ENCODE measurements around the gene FBXO21.
"Not testable (repeated sequence)": the region's sequence is repeated elsewhere in the genome, so short reads cannot be mapped to it uniquely, and the experiment has no call there.

The FBXO21 gene

DNA sequence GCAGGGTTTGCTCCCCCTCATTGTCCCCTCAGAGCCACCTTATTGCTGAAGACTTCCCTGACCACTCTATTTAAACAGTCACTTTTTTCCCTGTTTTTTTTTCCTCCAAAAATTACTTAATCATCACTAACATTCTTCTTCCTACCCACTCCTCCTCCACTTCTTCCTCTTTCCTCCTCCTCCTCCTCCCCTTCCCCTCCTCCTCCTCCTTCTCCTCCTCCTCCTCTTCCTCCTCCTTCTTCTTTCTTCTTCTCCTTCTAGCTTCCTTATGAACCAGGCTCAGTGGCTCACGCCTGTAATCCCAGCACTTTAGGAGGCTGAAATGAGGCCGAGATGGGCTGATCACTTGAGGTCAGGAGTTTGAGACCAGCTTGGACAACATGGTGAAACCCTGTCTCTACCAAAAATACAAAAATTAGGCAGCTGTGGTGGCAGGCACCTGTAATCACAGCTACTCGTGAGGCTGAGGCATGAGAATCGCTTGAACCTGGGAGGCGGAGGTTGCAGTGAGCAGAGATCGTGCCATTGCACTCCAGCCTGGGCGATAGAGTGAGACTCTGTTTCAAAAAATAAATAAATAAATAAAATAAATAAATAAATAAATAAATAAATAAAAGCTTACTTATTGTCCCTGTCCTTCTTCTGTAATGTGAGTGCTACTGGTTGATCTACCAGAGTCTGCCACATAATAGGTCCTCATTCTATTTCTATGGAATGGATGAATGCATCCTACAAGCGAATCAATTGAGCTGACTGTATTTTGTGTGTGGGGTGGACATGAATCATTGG, 9.9 kb upstream of the FBXO21 start:
- not testable (repeated sequence) for DNase-seq

- DNase-seq, result not testable (repeated sequence)
Measured at GRCh38 chr12:117196334-117196733, 6.1 kb upstream of the FBXO21 start.

GRCh38 chr12:117195027-117195426, 4.8 kb upstream of the FBXO21 start:
- DNase-seq, result not testable (repeated sequence)

- DNase-seq, result no peak
Measured at GRCh38 chr12:117193903-117194302, 3.6 kb upstream of the FBXO21 start.

- not testable (repeated sequence) for DNase-seq
Measured at GRCh38 chr12:117192581-117192980, 2.3 kb upstream of the FBXO21 start.

- DNase-seq, result no peak
Measured at GRCh38 chr12:117192057-117192456, 1.8 kb upstream of the FBXO21 start.

GRCh38 chr12:117189725-117190209, 503 bp downstream of the FBXO21 start:
- DNase-seq, result no peak

GRCh38 chr12:117188961-117189724, 1.1 kb downstream of the FBXO21 start:
- DNase-seq, result no peak

- no peak for DNase-seq
Measured at GRCh38 chr12:117188121-117188665, 2.1 kb downstream of the FBXO21 start.

GRCh38 chr12:117187421-117187820, 2.8 kb downstream of the FBXO21 start:
- DNase-seq, result no peak

GRCh38 chr12:117182866-117183265, 7.4 kb downstream of the FBXO21 start:
- no peak for DNase-seq

GRCh38 chr12:117181468-117181843, 8.8 kb downstream of the FBXO21 start:
- DNase-seq, result not testable (repeated sequence)

GRCh38 chr12:117180758-117181467, 9.4 kb downstream of the FBXO21 start:
- DNase-seq, result no peak

GRCh38 chr12:117178745-117179144, 11.5 kb downstream of the FBXO21 start:
- no peak for DNase-seq

DNA sequence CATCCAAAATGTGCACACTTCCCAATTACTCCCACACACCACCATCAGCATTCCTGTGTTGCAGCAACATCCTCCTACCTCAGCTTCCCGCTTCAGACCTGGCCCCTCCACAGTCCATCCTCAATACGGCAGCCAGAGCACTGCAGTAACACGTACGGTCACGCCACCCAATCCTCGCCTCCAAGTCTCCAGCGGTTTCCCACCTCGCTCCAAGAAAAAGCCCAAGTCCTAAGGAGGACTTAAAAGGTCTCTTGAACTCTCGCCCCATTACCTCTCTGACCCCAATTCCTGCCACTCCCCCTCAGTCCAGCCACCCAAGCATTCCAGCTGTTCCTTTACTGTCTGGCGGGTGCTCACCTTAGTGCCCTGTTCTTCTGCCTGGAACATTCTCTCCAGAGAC, 12.0 kb downstream of the FBXO21 start:
- no peak for DNase-seq

DNA sequence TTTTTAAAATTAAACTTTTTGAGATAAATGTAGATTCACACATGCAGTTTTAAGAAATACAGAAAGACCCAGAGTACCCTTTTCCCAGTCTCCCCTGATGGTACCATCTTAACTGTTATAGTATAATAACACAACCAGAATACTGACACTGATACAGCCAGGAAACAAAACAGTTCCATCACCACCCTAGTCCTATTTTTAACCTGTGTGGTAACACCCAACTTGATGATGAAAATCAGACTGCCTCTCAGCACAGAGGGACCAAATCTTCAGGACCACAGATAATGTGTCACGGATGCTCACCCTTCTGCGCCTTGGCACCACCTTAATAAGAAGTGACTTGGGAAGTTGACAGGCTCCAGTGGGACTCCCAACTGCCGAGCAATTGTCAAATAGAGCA, 18.1 kb downstream of the FBXO21 start:
- no peak for DNase-seq

DNA sequence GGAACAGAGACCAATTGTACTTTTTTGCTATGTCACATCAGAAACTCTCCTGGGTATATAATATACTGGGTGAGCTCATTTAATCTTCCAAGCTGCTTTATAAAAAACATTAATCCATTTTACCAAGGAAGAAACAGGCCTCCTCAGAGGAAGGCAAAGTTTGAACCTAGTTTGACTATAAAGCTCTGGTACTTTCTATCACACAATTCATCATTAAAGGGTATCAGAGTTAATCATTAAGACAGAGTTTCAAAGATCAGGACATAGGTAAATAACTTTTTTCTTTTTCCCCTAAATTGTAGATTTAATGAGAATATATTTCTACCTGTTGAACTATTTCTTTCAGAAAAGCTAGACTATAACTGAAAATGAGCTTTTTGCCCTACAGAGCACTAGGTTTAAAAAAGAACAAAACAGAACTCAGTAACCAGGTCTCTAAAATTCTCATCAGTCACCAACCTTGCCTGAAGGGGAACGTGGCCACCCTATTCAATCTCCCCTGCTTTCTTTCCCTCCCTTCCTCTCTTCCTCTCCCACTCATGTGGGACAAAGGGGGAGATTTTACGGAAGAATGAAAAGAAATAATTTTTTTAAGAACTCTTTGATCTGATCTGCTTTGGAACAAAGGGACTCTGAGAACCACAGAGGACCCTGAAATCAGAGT, 18.6 kb downstream of the FBXO21 start:
- no peak for DNase-seq

DNA sequence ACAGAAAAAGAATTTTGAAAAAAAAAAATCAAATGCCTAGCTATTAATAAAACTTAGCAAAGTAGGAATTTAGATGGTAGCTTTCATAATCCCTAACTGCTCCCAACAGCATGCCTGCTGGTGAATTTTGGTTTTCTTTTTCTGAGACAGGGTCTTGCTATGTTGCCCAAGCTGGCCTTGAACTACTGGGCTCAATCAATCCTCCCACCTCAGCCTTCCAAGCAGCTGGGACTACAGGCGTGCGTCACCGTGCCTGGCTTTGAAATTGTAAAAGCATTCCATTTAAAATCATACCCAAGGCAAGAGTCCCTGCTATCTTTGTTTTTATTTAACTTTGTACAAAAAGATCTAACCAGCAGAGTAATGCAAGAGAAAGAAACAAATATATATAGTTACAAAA, 20.7 kb downstream of the FBXO21 start:
- no peak for DNase-seq

- DNase-seq, result no peak
Measured at GRCh38 chr12:117168976-117169375, 21.3 kb downstream of the FBXO21 start.

GRCh38 chr12:117167769-117168168, 22.5 kb downstream of the FBXO21 start:
- DNase-seq, result no peak

- DNase-seq, result no peak
Measured at GRCh38 chr12:117166107-117166506, 24.2 kb downstream of the FBXO21 start.

DNA sequence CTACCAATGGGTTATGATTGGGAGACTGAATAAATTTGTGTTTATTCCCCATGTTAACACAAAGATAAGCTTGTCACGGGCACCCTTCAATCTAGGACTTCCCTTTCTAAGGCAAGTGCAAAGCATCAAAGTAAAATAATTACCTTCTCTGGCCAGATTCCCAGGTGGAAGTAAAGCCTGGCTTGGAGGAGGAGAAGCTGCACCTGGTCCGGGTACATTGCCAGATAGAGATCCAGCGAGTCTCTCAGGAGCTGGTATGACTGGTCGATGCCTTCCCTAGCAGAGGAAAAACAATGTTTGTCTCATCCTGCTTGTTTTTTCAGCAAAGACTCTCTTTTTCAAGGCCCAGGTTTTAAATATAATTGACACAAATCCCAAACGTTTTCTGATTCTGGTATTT, 24.9 kb downstream of the FBXO21 start:
- no peak for DNase-seq

DNA sequence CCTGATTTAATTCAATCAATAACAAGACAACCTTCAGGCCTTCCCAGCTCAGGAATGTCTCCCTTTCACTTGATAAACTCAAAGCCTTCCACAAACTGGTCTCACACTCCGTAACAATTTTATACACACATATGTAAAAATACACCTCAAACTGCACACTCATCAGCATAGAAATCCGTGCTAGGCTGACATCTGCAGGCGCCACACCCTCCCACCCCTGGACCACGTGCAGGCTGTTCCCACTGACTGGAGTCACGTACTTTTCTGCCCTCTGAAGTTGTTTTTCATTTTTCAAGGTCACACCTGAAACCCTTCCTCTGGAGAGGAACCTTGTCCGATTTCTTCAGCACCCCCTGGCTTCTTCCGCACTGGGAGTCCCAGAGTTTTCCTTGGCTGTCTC, 27.6 kb downstream of the FBXO21 start:
- no peak for DNase-seq

All from NCI-H1436 treated with DMSO at 0.1 percent for 48 hours (cell line).